Colonic mucosa (tissue), 4 donors: ENCODE results near the gene ZNF608. TPM values are rescaled to one million over a fixed set of nuclear protein-coding genes. Genes with fewer than 3 reads are reported as not detected.

Source experiments
- DNase-seq: peaks from one replicate; pipeline ENCODE4 v3.0.0-alpha.2; 2020
- H3K27ac ChIP-seq: fragments of 200-600 bp; one replicate; pipeline ENCODE4 v1.8.0; 2021
- H3K27me3 ChIP-seq: fragments of 200-600 bp; one replicate; pipeline ENCODE4 v1.8.0; 2021
- H3K36me3 ChIP-seq: fragments of 200-600 bp; one replicate; pipeline ENCODE4 v1.8.0; 2021
- H3K4me1 ChIP-seq: fragments of 200-600 bp; one replicate; pipeline ENCODE4 v1.8.0; 2021; ENCODE audit warnings: mild to moderate bottlenecking
- H3K4me3 ChIP-seq: fragments of 200-600 bp; one replicate; pipeline ENCODE4 v1.8.0; 2021
- H3K9ac ChIP-seq, 2 donors: one replicate each; pipeline ENCODE4 v1.7.0; 2013; ENCODE audit warnings: control low read depth in 2 of 2, low read depth in 2 of 2, low read length in 2 of 2
- H3K9me3 ChIP-seq: fragments of 200-600 bp; one replicate; pipeline ENCODE4 v1.8.0; 2021
- intact Hi-C: fragments of 100-400 bp; cut with DNase I; formaldehyde crosslinking; loops from one replicate; pipeline ENCODE4 v1.14.1; 2022
- total RNA-seq, 2 donors: library from RNA; stranded (reverse); fragmentation: NEBNext Ultra II Directional in 1 of 2; extraction: Animal tissue kit (Norgen Biotek cat#: 25700) in 1 of 2; gene quantifications; one replicate each; pipeline ENCODE4 v1.2.1, GENCODE V29; 2021
- TF ChIP-seq, protein P1 (sequence below): fragments of 200-600 bp; IDR thresholded peaks from one replicate; pipeline ENCODE4 v1.8.0; 2022; ENCODE audit warnings: antibody characterized with exemption, mild to moderate bottlenecking
- donor health status: healthy.
- donor health status: DM: no; HTN: no; CAD: no.
- donor health status: DM: no; HTN: no; CAD: no.

ZNF608 gene
- total RNA-seq, 2 donors from 2014 or later, result 14.6 to 20.0 TPM

DNA sequence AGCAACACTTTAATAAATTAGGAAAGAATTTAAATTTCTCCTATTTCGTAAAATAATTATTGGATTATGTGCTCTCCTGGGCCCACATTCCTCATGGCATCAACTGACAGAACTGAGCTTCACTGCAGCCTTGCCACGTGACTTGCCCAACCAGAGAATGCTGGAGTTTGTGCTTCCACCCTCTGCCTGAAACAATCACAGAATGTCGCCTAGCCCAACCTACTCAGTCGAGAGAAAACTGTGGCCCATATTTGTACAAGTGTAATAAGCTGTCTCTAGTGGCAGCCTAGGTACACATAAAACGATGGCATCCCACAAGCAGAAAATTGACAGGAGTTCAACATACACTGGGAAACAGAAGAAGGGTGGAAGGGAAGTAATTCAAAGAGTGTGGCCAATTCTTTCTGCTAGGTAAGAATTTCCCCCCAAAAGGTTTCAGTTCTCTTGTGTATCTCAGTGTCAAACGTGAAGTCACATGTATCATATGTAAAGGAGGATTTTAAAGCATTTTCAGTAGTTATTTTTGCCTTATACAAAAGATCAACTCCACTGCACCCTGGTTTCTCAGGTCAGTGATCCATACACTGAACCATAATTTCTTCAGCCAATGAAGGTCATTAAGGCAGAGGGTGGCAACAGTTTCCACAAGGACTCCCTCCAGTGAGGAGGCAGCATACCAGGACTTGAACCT, 41.7 kb downstream of the ZNF608 start:
- Histone ChIP-seq H3K9ac (no peak overlapping the region), H3K9me3 (no peaks in the 10 kb centered on the region), H3K27ac (no peak overlapping the region), H3K36me3 (no peaks in the 10 kb centered on the region), H3K4me1 (peaks cover 8% of the 10 kb centered on the region), H3K4me3 (no peak overlapping the region), H3K27me3 (no peaks in the 10 kb centered on the region)
- no peak for DNase-seq
- intact Hi-C loops, result no loop called here
- TF ChIP-seq, protein P1, sequence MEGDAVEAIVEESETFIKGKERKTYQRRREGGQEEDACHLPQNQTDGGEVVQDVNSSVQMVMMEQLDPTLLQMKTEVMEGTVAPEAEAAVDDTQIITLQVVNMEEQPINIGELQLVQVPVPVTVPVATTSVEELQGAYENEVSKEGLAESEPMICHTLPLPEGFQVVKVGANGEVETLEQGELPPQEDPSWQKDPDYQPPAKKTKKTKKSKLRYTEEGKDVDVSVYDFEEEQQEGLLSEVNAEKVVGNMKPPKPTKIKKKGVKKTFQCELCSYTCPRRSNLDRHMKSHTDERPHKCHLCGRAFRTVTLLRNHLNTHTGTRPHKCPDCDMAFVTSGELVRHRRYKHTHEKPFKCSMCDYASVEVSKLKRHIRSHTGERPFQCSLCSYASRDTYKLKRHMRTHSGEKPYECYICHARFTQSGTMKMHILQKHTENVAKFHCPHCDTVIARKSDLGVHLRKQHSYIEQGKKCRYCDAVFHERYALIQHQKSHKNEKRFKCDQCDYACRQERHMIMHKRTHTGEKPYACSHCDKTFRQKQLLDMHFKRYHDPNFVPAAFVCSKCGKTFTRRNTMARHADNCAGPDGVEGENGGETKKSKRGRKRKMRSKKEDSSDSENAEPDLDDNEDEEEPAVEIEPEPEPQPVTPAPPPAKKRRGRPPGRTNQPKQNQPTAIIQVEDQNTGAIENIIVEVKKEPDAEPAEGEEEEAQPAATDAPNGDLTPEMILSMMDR, result no peak

GRCh38 chr5:124703995-124704394, 42.4 kb downstream of the ZNF608 start:
- no peak overlapping the region for H3K9ac ChIP-seq
- H3K9me3 ChIP-seq, result no peaks in the 10 kb centered on the region
- no peak for DNase-seq
- H3K4me3 ChIP-seq, result no peak overlapping the region
- H3K27me3 ChIP-seq, result no peaks in the 10 kb centered on the region
- TF ChIP-seq, protein P1, result no peak
- H3K27ac ChIP-seq, result no peak overlapping the region
- peaks cover 8% of the 10 kb centered on the region for H3K4me1 ChIP-seq
- intact Hi-C loops, result no loop called here
- no peaks in the 10 kb centered on the region for H3K36me3 ChIP-seq

- intact Hi-C loops, result no loop called here
- no peak overlapping the region for H3K9ac ChIP-seq
- no peaks in the 10 kb centered on the region for H3K27me3 ChIP-seq
- H3K36me3 ChIP-seq, result no peaks in the 10 kb centered on the region
- H3K27ac ChIP-seq, result peak overlapping the region; percentile 5
- H3K9me3 ChIP-seq, result no peaks in the 10 kb centered on the region
- no peak overlapping the region for H3K4me3 ChIP-seq
- DNase-seq, result no peak
- H3K4me1 ChIP-seq, result peaks cover 8% of the 10 kb centered on the region
- TF ChIP-seq, protein P1, result no peak
Observed at GRCh38 chr5:124702525-124702924, 43.9 kb downstream of the ZNF608 start.

DNA sequence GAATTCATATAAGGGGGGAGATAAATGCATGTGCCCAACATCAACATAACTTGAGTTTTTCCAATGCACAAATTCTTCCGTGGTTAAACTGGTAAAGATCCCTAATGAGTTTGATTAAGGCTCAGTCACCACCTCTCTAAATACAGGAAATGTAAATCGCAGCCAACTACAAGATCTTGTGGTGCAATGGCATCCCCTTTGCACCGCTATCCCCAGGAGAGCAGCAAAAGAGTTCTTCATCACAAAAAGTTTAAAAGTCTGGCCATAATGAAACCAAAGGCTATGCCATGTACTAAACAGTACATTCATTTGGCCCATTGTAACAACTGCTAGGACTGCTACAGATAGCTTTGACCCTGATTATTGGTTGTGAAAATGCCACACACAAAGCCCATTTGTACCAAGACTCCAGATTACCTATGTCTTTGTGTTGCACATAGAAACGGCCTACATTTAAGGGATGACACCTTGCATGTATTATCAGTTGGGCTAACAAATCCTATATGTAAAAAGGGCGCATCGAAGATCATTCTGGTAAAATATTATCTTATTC, 44.5 kb downstream of the ZNF608 start:
- Histone ChIP-seq H3K4me1 (peaks cover 8% of the 10 kb centered on the region), H3K9ac (no peak overlapping the region), H3K27ac (no peak overlapping the region), H3K4me3 (no peak overlapping the region), H3K9me3 (no peaks in the 10 kb centered on the region), H3K36me3 (no peaks in the 10 kb centered on the region), H3K27me3 (no peaks in the 10 kb centered on the region)
- no peak for DNase-seq
- intact Hi-C loops, result no loop called here
- TF ChIP-seq, protein P1, result no peak

- H3K4me3 ChIP-seq, result no peak overlapping the region
- H3K36me3 ChIP-seq, result no peaks in the 10 kb centered on the region
- H3K4me1 ChIP-seq, result peaks cover 8% of the 10 kb centered on the region
- H3K27ac ChIP-seq, result no peak overlapping the region
- no peak overlapping the region for H3K9ac ChIP-seq
- no peaks in the 10 kb centered on the region for H3K9me3 ChIP-seq
- intact Hi-C loops, result no loop called here
- TF ChIP-seq, protein P1, result no peak
- H3K27me3 ChIP-seq, result no peaks in the 10 kb centered on the region
- DNase-seq, result no peak
Observed at GRCh38 chr5:124701016-124701415, 45.4 kb downstream of the ZNF608 start.
